GM12873 (cell line): ENCODE measurements around the gene PZP.

Experiments
- TF ChIP-seq, protein P1 (sequence below): IDR thresholded peaks from 2 replicates; pipeline ENCODE4 v1.5.1; 2012; ENCODE audit warnings: low read depth, mild to moderate bottlenecking, moderate library complexity, low read length, control low read depth; ENCODE audit not compliant: insufficient read depth; ENCODE audit errors: missing control alignments

The PZP gene

DNA sequence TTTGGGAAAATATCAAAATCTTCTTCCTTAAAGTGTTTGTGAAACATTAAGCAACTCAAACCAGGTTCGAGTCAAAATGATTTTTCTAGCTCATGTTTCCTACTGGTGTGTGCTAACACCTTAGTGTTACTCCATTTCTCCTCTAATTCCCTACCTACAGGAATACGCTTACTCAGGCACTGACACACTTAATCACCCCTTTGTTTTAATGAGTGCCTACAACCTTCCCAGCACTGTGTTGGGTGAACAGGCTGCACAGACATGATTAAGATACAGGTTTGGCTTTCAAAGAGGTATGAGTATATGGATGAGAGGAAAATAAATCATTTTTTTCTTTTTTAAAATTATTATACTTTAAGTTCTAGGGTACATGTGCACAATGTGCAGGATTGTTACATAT, 15.6 kb upstream of the PZP start:
- TF ChIP-seq, protein P1, sequence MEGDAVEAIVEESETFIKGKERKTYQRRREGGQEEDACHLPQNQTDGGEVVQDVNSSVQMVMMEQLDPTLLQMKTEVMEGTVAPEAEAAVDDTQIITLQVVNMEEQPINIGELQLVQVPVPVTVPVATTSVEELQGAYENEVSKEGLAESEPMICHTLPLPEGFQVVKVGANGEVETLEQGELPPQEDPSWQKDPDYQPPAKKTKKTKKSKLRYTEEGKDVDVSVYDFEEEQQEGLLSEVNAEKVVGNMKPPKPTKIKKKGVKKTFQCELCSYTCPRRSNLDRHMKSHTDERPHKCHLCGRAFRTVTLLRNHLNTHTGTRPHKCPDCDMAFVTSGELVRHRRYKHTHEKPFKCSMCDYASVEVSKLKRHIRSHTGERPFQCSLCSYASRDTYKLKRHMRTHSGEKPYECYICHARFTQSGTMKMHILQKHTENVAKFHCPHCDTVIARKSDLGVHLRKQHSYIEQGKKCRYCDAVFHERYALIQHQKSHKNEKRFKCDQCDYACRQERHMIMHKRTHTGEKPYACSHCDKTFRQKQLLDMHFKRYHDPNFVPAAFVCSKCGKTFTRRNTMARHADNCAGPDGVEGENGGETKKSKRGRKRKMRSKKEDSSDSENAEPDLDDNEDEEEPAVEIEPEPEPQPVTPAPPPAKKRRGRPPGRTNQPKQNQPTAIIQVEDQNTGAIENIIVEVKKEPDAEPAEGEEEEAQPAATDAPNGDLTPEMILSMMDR: no peak

DNA sequence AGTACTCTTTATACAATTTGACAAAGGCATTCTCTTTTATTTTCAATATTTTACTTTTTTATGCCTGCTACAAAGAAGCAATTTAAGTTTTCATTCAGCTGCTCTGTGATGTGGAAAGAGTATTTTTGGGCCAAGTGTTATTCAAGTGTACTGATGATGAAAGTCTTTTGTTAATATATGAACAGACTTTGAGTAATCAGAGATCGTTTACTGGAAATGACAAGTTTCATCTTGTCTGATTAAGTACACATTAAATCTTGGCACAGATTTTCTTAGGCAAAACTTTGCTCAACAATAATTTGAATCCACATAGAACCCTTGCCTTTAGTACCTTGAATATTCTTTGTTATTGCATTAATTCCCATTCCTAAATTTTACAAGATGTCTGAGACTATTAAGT, 13.3 kb upstream of the PZP start:
- TF ChIP-seq, protein P1: no peak

GRCh38 chr12:9214534-9214933, 6.3 kb upstream of the PZP start:
- TF ChIP-seq, protein P1: no peak

DNA sequence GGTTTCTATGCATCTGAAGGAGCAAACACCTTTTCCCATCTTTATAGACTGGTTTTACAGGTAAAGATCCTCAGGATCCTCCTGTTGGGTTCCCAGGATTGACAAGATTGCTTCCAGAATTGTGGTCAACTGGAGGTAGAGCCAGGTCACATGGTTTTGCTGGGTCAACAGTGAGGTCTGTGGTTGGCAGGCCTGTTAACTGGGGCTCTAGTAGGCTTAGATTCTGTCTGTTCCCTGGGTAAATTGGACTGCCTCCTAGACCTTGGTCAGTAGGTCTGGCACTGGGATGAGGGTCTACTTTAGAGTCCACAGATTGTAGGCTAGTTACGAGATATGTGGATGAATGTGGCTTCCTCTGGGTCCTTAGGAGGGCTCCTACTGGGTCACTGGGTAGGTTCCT, 3.5 kb upstream of the PZP start:
- TF ChIP-seq, protein P1: no peak

- TF ChIP-seq, protein P1: no peak
Measured at GRCh38 chr12:9204380-9204779, 3.8 kb downstream of the PZP start.

DNA sequence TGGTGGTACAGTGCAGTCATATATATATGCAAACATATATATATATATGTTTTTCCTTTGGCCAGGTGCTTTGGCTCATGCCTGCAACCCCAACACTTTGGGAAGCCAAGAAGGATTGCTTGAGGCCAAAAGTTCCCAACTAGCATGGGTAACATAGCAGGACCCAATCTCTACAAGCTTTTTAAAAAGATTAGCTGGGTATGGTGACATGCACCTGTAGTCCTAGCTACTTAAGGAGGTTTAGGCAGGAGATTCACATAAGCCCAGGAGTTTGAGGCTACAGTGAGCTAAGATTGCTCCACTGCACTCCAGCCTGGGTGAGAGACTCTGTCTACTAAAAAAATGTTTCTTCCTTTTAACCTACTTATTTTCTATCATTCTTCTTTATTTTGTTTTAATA, 10.2 kb downstream of the PZP start:
- TF ChIP-seq, protein P1: no peak

DNA sequence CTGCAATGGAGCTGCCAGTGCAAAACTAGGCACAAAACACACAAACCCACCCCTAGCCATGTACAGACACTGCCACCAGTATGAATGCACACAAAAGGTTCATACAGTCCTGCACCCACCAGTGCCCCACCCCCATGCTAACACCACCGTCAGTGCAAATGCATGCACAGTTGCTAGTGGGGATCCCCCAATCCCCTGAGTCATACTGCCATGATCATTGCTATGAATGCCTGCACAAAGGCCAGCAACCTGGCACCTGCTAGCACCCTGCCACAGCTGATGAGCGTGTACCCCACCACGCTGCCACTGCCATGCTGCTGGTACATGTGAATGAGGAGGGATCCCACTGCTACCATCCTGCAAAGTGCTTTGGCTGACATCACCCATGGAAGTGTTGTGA, 23.9 kb downstream of the PZP start:
- TF ChIP-seq, protein P1: no peak
